Fibroblast of pulmonary artery (primary cell): Measurements from ENCODE around the gene KRTAP4-7.

Experiments
- DNase-seq: peaks from one replicate; pipeline ENCODE4 v3.0.0-alpha.2; 2010; ENCODE audit warnings: low read depth
- H3K4me3 ChIP-seq: replicated peaks from 2 replicates; pipeline ENCODE4 v1.5.1; 2011; ENCODE audit warnings: low read depth, mild to moderate bottlenecking, control low read depth, low read length, moderate library complexity
- CTCF ChIP-seq: IDR thresholded peaks from 2 replicates; pipeline ENCODE4 v1.5.1; 2011; ENCODE audit warnings: mild to moderate bottlenecking, control low read depth, low read length, inconsistent platforms; ENCODE audit errors: missing control alignments

Gene KRTAP4-7

DNA sequence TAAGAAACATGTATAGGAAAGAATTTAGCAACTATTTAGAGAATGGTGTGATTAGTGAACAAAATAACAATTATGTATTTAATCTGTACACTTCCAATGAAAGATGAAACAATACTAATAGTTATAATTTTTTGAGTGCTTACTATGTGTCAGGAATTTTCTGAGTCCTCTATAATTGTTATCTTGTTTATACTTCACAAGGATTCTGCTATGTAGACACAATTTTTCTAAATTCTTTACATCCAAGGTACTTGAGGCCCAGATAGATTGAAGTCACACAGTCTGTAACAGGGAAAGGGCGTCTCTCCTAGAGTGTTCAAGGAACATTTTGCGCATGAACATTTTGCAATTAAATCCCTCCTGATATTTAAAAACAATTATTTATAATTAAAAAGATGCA, 41.1 kb downstream of the KRTAP4-7 start:
- no peak for TF ChIP-seq CTCF
- H3K4me3 ChIP-seq, result no peak overlapping the region
- no peak for DNase-seq

- no peak for TF ChIP-seq CTCF
- DNase-seq, result no peak
- H3K4me3 ChIP-seq, result no peak overlapping the region
Measured at GRCh38 chr17:41126412-41126811, 42.5 kb downstream of the KRTAP4-7 start.

DNA sequence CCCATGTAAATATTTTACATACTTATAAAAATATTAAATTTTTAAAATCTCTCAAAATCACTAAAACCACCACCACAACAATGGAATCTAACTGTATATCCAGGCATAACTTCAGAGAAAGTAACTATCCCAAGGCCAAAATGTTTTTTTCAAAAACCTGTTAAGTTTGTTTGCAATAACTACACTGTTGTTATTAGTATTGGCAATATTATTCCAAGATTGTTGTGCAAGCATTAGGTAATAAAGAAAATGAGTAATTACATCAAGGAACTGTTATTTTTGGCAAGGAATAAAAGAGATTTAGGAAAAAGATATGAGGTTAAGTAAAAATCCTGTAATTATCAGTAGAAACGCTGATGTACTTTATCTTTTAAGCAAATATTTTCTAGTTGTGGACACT, 43.4 kb downstream of the KRTAP4-7 start:
- H3K4me3 ChIP-seq, result no peak overlapping the region
- DNase-seq, result no peak
- TF ChIP-seq CTCF, result no peak

GRCh38 chr17:41131979-41132378, 48.0 kb downstream of the KRTAP4-7 start:
- no peak for TF ChIP-seq CTCF
- DNase-seq, result no peak

GRCh38 chr17:41133880-41134735, 50.2 kb downstream of the KRTAP4-7 start:
- no peak overlapping the region for H3K4me3 ChIP-seq
- no peak for DNase-seq
- no peak for TF ChIP-seq CTCF

More at GRCh38 chr17:41131979-41132378, 48.0 kb downstream of the KRTAP4-7 start:
- no peak overlapping the region for H3K4me3 ChIP-seq
